ENCODE measurements around the gene ALDH1A2.

The ALDH1A2 gene

GRCh38 chr15:57993409-57994145, 71.9 kb downstream of the ALDH1A2 start:
- no peak for DNase-seq (ENCODE audit: low spot score)
- in situ Hi-C loops (cut with MboI; ENCODE audit: low sequenced_read_pairs, unreplicated experiment) = no loop called here
- no peak for TF ChIP-seq CTCF (IDR thresholded peaks at IDR 0.05; ENCODE audit: borderline replicate concordance, control extremely low read depth, extremely low read depth, insufficient read depth, missing control alignments)

DNA sequence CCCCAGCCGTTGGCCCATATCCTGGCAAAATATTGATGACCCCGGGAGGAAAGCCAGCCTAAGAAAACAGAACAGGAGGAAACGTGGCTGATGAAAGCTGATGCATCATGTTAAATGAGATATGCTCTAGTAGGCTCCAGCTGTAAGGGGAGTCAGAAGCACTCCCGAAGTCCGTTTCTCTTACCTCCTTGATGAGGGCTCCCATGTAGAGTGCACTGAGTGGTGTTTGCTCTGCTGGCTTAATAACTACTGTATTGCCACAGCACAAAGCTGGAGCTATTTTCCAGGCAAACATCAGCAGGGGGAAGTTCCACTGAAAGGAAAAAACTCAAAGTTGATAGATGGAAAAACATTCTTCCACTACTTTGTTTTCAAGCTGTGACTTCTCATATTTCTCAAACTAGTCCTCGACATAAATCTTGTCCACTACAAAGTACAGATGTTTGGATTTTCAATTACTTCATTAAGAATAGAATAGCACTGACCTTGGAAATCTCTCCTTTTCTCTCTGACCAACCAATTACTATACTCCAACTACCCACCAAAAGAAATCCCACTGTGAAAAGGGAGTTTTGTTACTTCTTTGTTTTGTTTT, 72.7 kb downstream of the ALDH1A2 start:
- no peak for TF ChIP-seq CTCF (IDR thresholded peaks at IDR 0.05; ENCODE audit: borderline replicate concordance, control extremely low read depth, extremely low read depth, insufficient read depth, missing control alignments)
- in situ Hi-C loops (cut with MboI; ENCODE audit: low sequenced_read_pairs, unreplicated experiment) = no loop called here
- DNase-seq (ENCODE audit: low spot score) = no peak

GRCh38 chr15:57973534-57973933, 92.0 kb downstream of the ALDH1A2 start:
- in situ Hi-C loops (cut with MboI; ENCODE audit: low sequenced_read_pairs, unreplicated experiment) = no loop called here
- DNase-seq (ENCODE audit: low spot score) = no peak
- TF ChIP-seq CTCF (IDR thresholded peaks at IDR 0.05; ENCODE audit: borderline replicate concordance, control extremely low read depth, extremely low read depth, insufficient read depth, missing control alignments) = no peak

- no peak for TF ChIP-seq CTCF (IDR thresholded peaks at IDR 0.05; ENCODE audit: borderline replicate concordance, control extremely low read depth, extremely low read depth, insufficient read depth, missing control alignments)
- DNase-seq (ENCODE audit: low spot score) = no peak
- in situ Hi-C loops (cut with MboI; ENCODE audit: low sequenced_read_pairs, unreplicated experiment) = no loop called here
These were observed 92.6 kb downstream of the ALDH1A2 start for GRCh38 chr15:57972864-57973263.

DNA sequence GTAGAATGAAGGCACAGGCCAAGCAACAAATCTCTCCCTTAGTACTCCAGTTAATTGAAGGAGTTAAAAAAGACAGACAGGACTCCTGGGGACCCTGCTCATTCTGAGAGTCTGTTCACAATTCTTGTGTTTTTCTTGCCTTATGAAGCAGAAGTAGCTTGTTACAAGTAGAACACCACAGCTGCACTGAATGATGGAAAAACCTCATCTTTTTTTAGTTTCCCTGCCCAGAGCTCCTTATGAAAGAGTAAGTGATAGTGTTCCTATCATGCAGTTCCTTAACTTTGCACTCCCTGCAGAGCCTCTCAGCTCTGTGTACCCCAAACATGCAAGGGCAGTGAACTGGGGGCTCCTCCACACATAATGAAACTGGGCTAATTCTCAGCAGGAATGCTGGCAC, 95.5 kb downstream of the ALDH1A2 start:
- TF ChIP-seq CTCF (IDR thresholded peaks at IDR 0.05; ENCODE audit: borderline replicate concordance, control extremely low read depth, extremely low read depth, insufficient read depth, missing control alignments) = no peak
- DNase-seq (ENCODE audit: low spot score) = no peak
- in situ Hi-C loops (cut with MboI; ENCODE audit: low sequenced_read_pairs, unreplicated experiment) = no loop called here

GRCh38 chr15:57969355-57969754, 96.2 kb downstream of the ALDH1A2 start:
- in situ Hi-C loops (cut with MboI; ENCODE audit: low sequenced_read_pairs, unreplicated experiment) = no loop called here
- no peak for TF ChIP-seq CTCF (IDR thresholded peaks at IDR 0.05; ENCODE audit: borderline replicate concordance, control extremely low read depth, extremely low read depth, insufficient read depth, missing control alignments)
- no peak for DNase-seq (ENCODE audit: low spot score)

All from GM13976 (cell line).